ENCODE data around the gene ZNF511. TPM values are rescaled to one million over a fixed set of nuclear protein-coding genes. Genes with fewer than 3 reads are reported as not detected.

The ZNF511 gene
- total RNA-seq = 15.3 TPM

GRCh38 chr10:133308421-133309099 is at the start of gene ZNF511, which contains the start of gene TUBGCP2:
Gene ZNF511, plus strand, starts transcription at chr10:133308914. Its CDS starts 30 bp downstream, at chr10:133308944.
Gene TUBGCP2, minus strand, starts transcription at chr10:133308872. Its CDS starts 5,931 bp downstream, at chr10:133302941.

GRCh38 chr10:133276435-133277201 is 32.1 kb upstream of the ZNF511 start, which contains the start of gene ADAM8:
Gene ADAM8, minus strand, starts transcription at chr10:133276868. Its CDS starts 51 bp downstream, at chr10:133276817.

GRCh38 chr10:133336577-133337369 is 28.1 kb downstream of the ZNF511 start, which contains the start of gene CALY:
Gene CALY, minus strand, starts transcription at chr10:133336896. Its CDS starts 7,907 bp downstream, at chr10:133328989.

GRCh38 chr10:133357285-133358161 is 48.8 kb downstream of the ZNF511 start, which contains the start of gene FUOM:
Gene FUOM, minus strand, starts transcription at chr10:133358019. Its CDS starts 12 bp downstream, at chr10:133358007.

Other genes with a start within 250 kb of the ZNF511 start
- 5.4 TPM for gene ADGRA1, start 221.0 kb upstream of the ZNF511 start, total RNA-seq
- 8.6 TPM for gene KNDC1, start 148.7 kb upstream of the ZNF511 start, total RNA-seq
- not detected for gene UTF1, start 78.7 kb upstream of the ZNF511 start, total RNA-seq
- gene VENTX, start 71.1 kb upstream of the ZNF511 start, total RNA-seq = 0.22 TPM
- gene ADAM8, start 32.0 kb upstream of the ZNF511 start, total RNA-seq = 4.0 TPM
- gene TUBGCP2, start within 50 bp of the ZNF511 start, total RNA-seq = 71.5 TPM
- 3.0 TPM for gene CALY, start 28.0 kb downstream of the ZNF511 start, total RNA-seq
- 2.0 TPM for gene PRAP1, start 38.5 kb downstream of the ZNF511 start, total RNA-seq
- gene FUOM, start 49.1 kb downstream of the ZNF511 start, total RNA-seq = 7.3 TPM
- gene ECHS1, start 64.4 kb downstream of the ZNF511 start, total RNA-seq = 48.3 TPM
- gene PAOX, start 70.3 kb downstream of the ZNF511 start, total RNA-seq = 10.3 TPM
- 42.4 TPM for gene MTG1, start 85.2 kb downstream of the ZNF511 start, total RNA-seq
- 3.8 TPM for gene SPRN, start 115.7 kb downstream of the ZNF511 start, total RNA-seq
- 2.9 TPM for gene SCART1, start 145.0 kb downstream of the ZNF511 start, total RNA-seq
- 3.4 TPM for gene CYP2E1, start 218.4 kb downstream of the ZNF511 start, total RNA-seq